H1 (cell line): Measurements from ENCODE around the gene MCF2L. TPM values are rescaled to one million over a fixed set of nuclear protein-coding genes. Genes with fewer than 3 reads are reported as not detected.

Experiments
- CTCF ChIA-PET: fragments of 300-600 bp; sonication (Branson Sonifier 250); formaldehyde crosslinking; loops from one replicate; lab custom pipeline; 2021; ENCODE audit not compliant: partially characterized antibody; lab: Charles Lee
- POLR2A ChIA-PET: fragments of 300-600 bp; sonication (Branson Sonifier 250); formaldehyde crosslinking; loops from one replicate; lab custom pipeline; 2021; ENCODE audit warnings: inconsistent platforms; ENCODE audit not compliant: partially characterized antibody; lab: Charles Lee
- DNase-seq, 2 experiments: peaks; one replicate each; pipeline versions ENCODE4 v3.0.0 to v3.0.0-alpha.2; 2010 to 2022; ENCODE audit warnings: low spot score in 2 of 2, low read depth in 1 of 2, mixed read lengths in 1 of 2
- FAIRE-seq: peaks from 2 replicates; lab custom pipeline; 2011; peaks lifted over from hg19 to GRCh38; lab: Jason Lieb, UNC
- H2AFZ ChIP-seq: 2 replicates; pipeline ENCODE4 v1.8.1; 2012; ENCODE audit warnings: low read length, inconsistent platforms
- H2AK5ac ChIP-seq: 2 replicates; pipeline ENCODE4 v1.6.1; 2013; ENCODE audit warnings: low read depth, low read length
- H2BK120ac ChIP-seq: replicated peaks from 2 replicates; pipeline ENCODE3; 2013; ENCODE audit warnings: low read depth, low read length, inconsistent platforms
- H2BK12ac ChIP-seq: 2 replicates; pipeline ENCODE4 v1.6.1; 2013; ENCODE audit warnings: low read depth, low read length
- H2BK15ac ChIP-seq: 2 replicates; pipeline ENCODE4 v1.6.1; 2013; ENCODE audit warnings: low read length
- H2BK20ac ChIP-seq: 2 replicates; pipeline ENCODE4 v1.6.1; 2013; ENCODE audit warnings: low read length
- H2BK5ac ChIP-seq: 2 replicates; pipeline ENCODE4 v1.6.1; 2013; ENCODE audit warnings: low read depth, low read length
- H3K14ac ChIP-seq: 2 replicates; pipeline ENCODE4 v1.6.1; 2013; ENCODE audit warnings: inconsistent platforms; ENCODE audit not compliant: insufficient read length
- H3K18ac ChIP-seq: 2 replicates; pipeline ENCODE4 v1.6.1; 2013; ENCODE audit warnings: low read length; ENCODE audit errors: extremely low read depth
- H3K23ac ChIP-seq: 2 replicates; pipeline ENCODE4 v1.6.1; 2013; ENCODE audit warnings: inconsistent platforms; ENCODE audit not compliant: insufficient read length
- H3K23me2 ChIP-seq: 2 replicates; pipeline ENCODE4 v1.6.1; 2013; ENCODE audit warnings: low read depth, low read length
- H3K27ac ChIP-seq: 2 replicates; pipeline ENCODE4 v1.6.1; 2011; ENCODE audit warnings: low read depth, low read length, inconsistent platforms
- H3K27me3 ChIP-seq, 4 experiments: replicated peaks in 1 of 4; 1 replicate in 1 of 4; 2 replicates in 3 of 4; pipeline versions ENCODE4 v1.6.1 to v1.8.1; 2011 to 2013; ENCODE audit warnings: low read length in 3 of 4, mild to moderate bottlenecking in 3 of 4, inconsistent platforms in 2 of 4, mixed read lengths in 2 of 4, moderate library complexity in 1 of 4; ENCODE audit not compliant: control insufficient read depth in 3 of 4, insufficient read depth in 3 of 4; ENCODE audit errors: extremely low read depth in 1 of 4
- H3K36me3 ChIP-seq, 4 experiments: 2 replicates each; pipeline versions ENCODE4 v1.6.1 to v1.8.1; 2011 to 2013; ENCODE audit warnings: mild to moderate bottlenecking in 4 of 4, low read length in 3 of 4, moderate library complexity in 2 of 4, control low read depth in 1 of 4, inconsistent platforms in 1 of 4; ENCODE audit not compliant: insufficient read depth in 4 of 4, control insufficient read depth in 2 of 4
- H3K4ac ChIP-seq: replicated peaks from 2 replicates; pipeline ENCODE3; 2013; ENCODE audit warnings: low read length, low read depth, mixed read lengths, inconsistent platforms; ENCODE audit not compliant: insufficient read length
- H3K4me1 ChIP-seq, 4 experiments: replicated peaks in 1 of 4; 1 replicate in 1 of 4; 2 replicates in 3 of 4; pipeline versions ENCODE4 v1.6.1 to v1.8.1; 2011 to 2013; ENCODE audit warnings: low read length in 3 of 4, inconsistent platforms in 2 of 4, mixed read lengths in 1 of 4; ENCODE audit not compliant: insufficient read depth in 4 of 4, control insufficient read depth in 3 of 4
- H3K4me2 ChIP-seq, 2 experiments: 2 replicates each; pipeline versions ENCODE4 v1.6.1 to v1.8.1; 2011 to 2013; ENCODE audit warnings: low read depth in 2 of 2, low read length in 2 of 2, control low read depth in 1 of 2, inconsistent platforms in 1 of 2, mild to moderate bottlenecking in 1 of 2; ENCODE audit not compliant: insufficient read depth in 1 of 2
- H3K4me3 ChIP-seq, 4 experiments: fragments of 200-600, 300-600 bp in 1 of 4; sonication (generic), shearing (Covaris generic), sonication (Bioruptor Twin) in 1 of 4; 2 replicates each; pipeline versions ENCODE4 v1.5.1 to v1.8.1; 2011 to 2016; ENCODE audit warnings: low read length in 4 of 4, low read depth in 3 of 4, control low read depth in 2 of 4, inconsistent platforms in 2 of 4, mild to moderate bottlenecking in 2 of 4, mixed read lengths in 1 of 4, moderate library complexity in 1 of 4; ENCODE audit not compliant: insufficient read depth in 2 of 4; ENCODE audit errors: extremely low read depth in 1 of 4
- H3K56ac ChIP-seq: replicated peaks from 2 replicates; pipeline ENCODE3; 2013; ENCODE audit warnings: low read depth, mild to moderate bottlenecking, mixed read lengths, low read length, inconsistent platforms; ENCODE audit not compliant: insufficient read length
- H3K79me1 ChIP-seq: 2 replicates; pipeline ENCODE4 v1.6.1; 2013; ENCODE audit warnings: low read depth, low read length, control low read depth
- H3K79me2 ChIP-seq, 2 experiments: 2 replicates each; pipeline versions ENCODE4 v1.6.1 to v1.8.1; 2012 to 2013; ENCODE audit warnings: low read length in 2 of 2, mild to moderate bottlenecking in 2 of 2, inconsistent platforms in 1 of 2; ENCODE audit not compliant: insufficient read depth in 2 of 2, control insufficient read depth in 1 of 2
- H3K9ac ChIP-seq, 4 experiments: replicated peaks in 1 of 4; 1 replicate in 1 of 4; 2 replicates in 3 of 4; pipeline versions ENCODE4 v1.6.1 to v1.8.1; 2011 to 2013; ENCODE audit warnings: low read depth in 3 of 4, low read length in 3 of 4, control low read depth in 2 of 4, mild to moderate bottlenecking in 2 of 4, moderate library complexity in 2 of 4, inconsistent platforms in 1 of 4; ENCODE audit errors: extremely low read depth in 1 of 4
- H3K9me3 ChIP-seq, 2 experiments: 2 replicates each; pipeline versions ENCODE4 v1.6.1 to v1.8.1; 2012 to 2013; ENCODE audit warnings: mild to moderate bottlenecking in 2 of 2, moderate library complexity in 2 of 2, control low read depth in 1 of 2, inconsistent platforms in 1 of 2, low read depth in 1 of 2, low read length in 1 of 2, mixed read lengths in 1 of 2; ENCODE audit not compliant: insufficient read depth in 2 of 2
- H4K20me1 ChIP-seq, 2 experiments: replicated peaks in 1 of 2; 2 replicates each; pipeline versions ENCODE3 to v1.8.1; 2011 to 2013; ENCODE audit warnings: inconsistent platforms in 2 of 2, low read length in 2 of 2, mild to moderate bottlenecking in 1 of 2; ENCODE audit not compliant: insufficient read depth in 2 of 2, control insufficient read depth in 1 of 2
- H4K5ac ChIP-seq: 2 replicates; pipeline ENCODE4 v1.6.1; 2013; ENCODE audit warnings: low read length, low read depth, mixed read lengths, inconsistent platforms; ENCODE audit not compliant: insufficient read length
- H4K8ac ChIP-seq: 2 replicates; pipeline ENCODE4 v1.8.0; 2013; ENCODE audit warnings: mild to moderate bottlenecking, moderate library complexity, low read length, inconsistent platforms; ENCODE audit not compliant: insufficient read depth; ENCODE audit errors: extremely low read depth
- H4K91ac ChIP-seq: replicated peaks from 2 replicates; pipeline ENCODE3; 2013; ENCODE audit warnings: low read length, mixed read lengths, inconsistent platforms; ENCODE audit not compliant: insufficient read length
- CTBP2 ChIP-seq: IDR thresholded peaks from 2 replicates; pipeline ENCODE4 v1.7.0; 2011; ENCODE audit warnings: borderline replicate concordance, mild to moderate bottlenecking, moderate library complexity, mixed read lengths, low read length; ENCODE audit not compliant: insufficient read depth, insufficient read length
- SIX5 ChIP-seq: IDR thresholded peaks from 2 replicates; pipeline ENCODE4 v1.6.1; 2011; ENCODE audit warnings: mild to moderate bottlenecking, low read depth, low read length
- WGBS, 2 experiments: shearing (Covaris generic) in 1 of 2; methylation state at CpG; one replicate each; pipeline versions ENCODE4 v1.1.6 to v1.1.7; 2013 to 2015; ENCODE audit warnings: low lambda C conversion rate in 2 of 2, mixed read lengths in 2 of 2, inconsistent platforms in 1 of 2, low coverage in 1 of 2, missing lambda C conversion rate in 1 of 2; ENCODE audit not compliant: insufficient replicate concordance in 2 of 2, insufficient coverage in 1 of 2, insufficient read length in 1 of 2; ENCODE audit errors: extremely low coverage in 1 of 2, missing lambda C conversion rate in 1 of 2; 5-methylcytosine and 5-hydroxymethylcytosine counted together
- polyA plus RNA-seq, 7 experiments: library from polyadenylated mRNA; depleted of rRNA in 3 of 7; stranded (reverse) in 5 of 7; unstranded in 2 of 7; fragments of >200 nt in 5 of 7; fragments of 200-250 nt in 2 of 7; gene quantifications; 1 replicate in 5 of 7; 2 replicates in 1 of 7; 4 replicates in 1 of 7; pipeline versions ENCODE4 v1.2.1 to v1.2.3, GENCODE V29; 2011 to 2013; ENCODE audit warnings: missing spikeins in 2 of 7, mixed read lengths in 2 of 7
- total RNA-seq: library from RNA; stranded (reverse); fragmentation: NEBNext Ultra II Directional; extraction: Animal tissue kit (Norgen Biotek cat#: 25700); gene quantifications from 2 replicates; pipeline ENCODE4 v1.2.1, GENCODE V29; 2021

The MCF2L gene
- total and polyA plus RNA-seq, 2 of the 8 experiments (the other 6 are each of a cell fraction or from before 2014, with no cell fraction given): 10.1 to 24.4 TPM

- no peak for DNase-seq
- Histone ChIP-seq H4K8ac (no peak overlapping the region), H4K5ac (no peak overlapping the region), H3K14ac (no peak overlapping the region), H4K91ac (no peak overlapping the region), H3K18ac (no peak overlapping the region), H3K23me2 (no peaks in the 10 kb centered on the region), H4K20me1 (peaks cover 0 to 5% of the 10 kb centered on the region in 2 experiments), H3K36me3 (no peaks in the 10 kb centered on the region), H2AFZ (no peak overlapping the region), H2BK5ac (no peak overlapping the region), H3K79me2 (no peaks in the 10 kb centered on the region), H3K79me1 (no peaks in the 10 kb centered on the region), H3K9me3 (no peaks in the 10 kb centered on the region), H3K23ac (no peak overlapping the region), H3K27me3 (no peaks in the 10 kb centered on the region), H2BK15ac (no peak overlapping the region), H2BK12ac (no peak overlapping the region), H2AK5ac (no peak overlapping the region), H2BK120ac (no peak overlapping the region), H3K4ac (no peak overlapping the region), H3K27ac (no peak overlapping the region), H3K9ac (no peak overlapping the region), H3K56ac (no peak overlapping the region), H3K4me2 (no peak overlapping the region), H3K4me1 (no peaks in the 10 kb centered on the region), H2BK20ac (no peak overlapping the region), H3K4me3 (no peak overlapping the region)
- CTCF ChIA-PET: interaction anchor here (1.0 to 1.7 kb wide), 2 partner anchors 9 to 11 kb away, joined by 5 to 6 read pairs; no protein-coding TSS in a partner anchor
- POLR2A ChIA-PET: no interaction called here
- WGBS, 2 experiments: 95% methylated on average over 11 of the region's 13 CpGs; no CpG with 5 or more reads in 1 of the 2 experiments
- FAIRE-seq: no peak
- TF ChIP-seq CTBP2 (no peak), SIX5 (no peak)
Measured at GRCh38 chr13:113040597-113041292, 71.7 kb downstream of the MCF2L start.
